Kidney epithelial cell (primary cell): ENCODE measurements around the gene APEX2. TPM values are rescaled to one million over a fixed set of nuclear protein-coding genes. Genes with fewer than 3 reads are reported as not detected.

Experiments used
- DNase-seq: peaks from one replicate; pipeline ENCODE4 v3.0.0-alpha.2; 2010; ENCODE audit warnings: low read depth
- H3K27me3 ChIP-seq: 2 replicates; pipeline ENCODE4 v1.6.0; 2011; ENCODE audit warnings: low read length; ENCODE audit not compliant: control insufficient read depth, insufficient read depth
- H3K36me3 ChIP-seq: 2 replicates; pipeline ENCODE4 v1.5.1; 2011; ENCODE audit warnings: low read length; ENCODE audit not compliant: control insufficient read depth, insufficient read depth
- H3K4me3 ChIP-seq: 2 replicates; pipeline ENCODE4 v1.5.1; 2011; ENCODE audit warnings: low read depth, mild to moderate bottlenecking, control low read depth, low read length
- total RNA-seq: library from RNA; depleted of rRNA; stranded (reverse); fragments of >200 nt; gene quantifications from 2 replicates; pipeline ENCODE4 v1.2.3, GENCODE V29; 2015
- TF ChIP-seq, protein P1 (sequence below): IDR thresholded peaks from 2 replicates; pipeline ENCODE4 v1.5.1; 2011; ENCODE audit warnings: mild to moderate bottlenecking, moderate library complexity, low read length, control low read depth, inconsistent platforms; ENCODE audit not compliant: insufficient read depth, poor library complexity, severe bottlenecking

Gene APEX2
- total RNA-seq, 1 donor from 2014 or later = 15.1 TPM

DNA sequence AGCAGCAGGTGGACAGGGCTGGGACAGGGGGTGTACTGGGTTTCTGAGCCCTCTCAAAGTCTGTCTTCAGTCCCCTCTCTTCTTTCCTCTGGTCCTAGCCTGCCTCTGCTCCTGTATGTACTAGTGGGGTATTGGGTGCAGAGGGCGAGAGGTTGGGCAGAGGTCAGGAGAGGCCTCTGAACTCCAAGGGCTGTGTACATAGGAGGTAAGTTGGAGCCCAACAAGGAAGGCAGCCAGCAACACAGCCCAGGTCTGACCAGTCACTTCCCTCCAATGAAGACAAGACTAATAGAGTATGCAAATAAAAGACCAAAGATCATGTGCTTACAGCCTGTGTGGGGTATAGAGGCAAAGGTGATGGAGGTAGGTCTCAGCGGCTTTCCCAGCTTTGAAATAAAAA lies 6.1 kb upstream of the APEX2 start, which contains the start of gene PFKFB1:
Gene PFKFB1, minus strand, starts transcription at position 90 of the 400 bp plus-strand sequence. CDS start 181 bp downstream, outside the sequence.
- no peaks in the 10 kb centered on the region for H3K36me3 ChIP-seq
- TF ChIP-seq, protein P1, sequence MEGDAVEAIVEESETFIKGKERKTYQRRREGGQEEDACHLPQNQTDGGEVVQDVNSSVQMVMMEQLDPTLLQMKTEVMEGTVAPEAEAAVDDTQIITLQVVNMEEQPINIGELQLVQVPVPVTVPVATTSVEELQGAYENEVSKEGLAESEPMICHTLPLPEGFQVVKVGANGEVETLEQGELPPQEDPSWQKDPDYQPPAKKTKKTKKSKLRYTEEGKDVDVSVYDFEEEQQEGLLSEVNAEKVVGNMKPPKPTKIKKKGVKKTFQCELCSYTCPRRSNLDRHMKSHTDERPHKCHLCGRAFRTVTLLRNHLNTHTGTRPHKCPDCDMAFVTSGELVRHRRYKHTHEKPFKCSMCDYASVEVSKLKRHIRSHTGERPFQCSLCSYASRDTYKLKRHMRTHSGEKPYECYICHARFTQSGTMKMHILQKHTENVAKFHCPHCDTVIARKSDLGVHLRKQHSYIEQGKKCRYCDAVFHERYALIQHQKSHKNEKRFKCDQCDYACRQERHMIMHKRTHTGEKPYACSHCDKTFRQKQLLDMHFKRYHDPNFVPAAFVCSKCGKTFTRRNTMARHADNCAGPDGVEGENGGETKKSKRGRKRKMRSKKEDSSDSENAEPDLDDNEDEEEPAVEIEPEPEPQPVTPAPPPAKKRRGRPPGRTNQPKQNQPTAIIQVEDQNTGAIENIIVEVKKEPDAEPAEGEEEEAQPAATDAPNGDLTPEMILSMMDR = no peak
- no peak within 1 kb of the TSS for H3K4me3 ChIP-seq
- H3K27me3 ChIP-seq = no peaks in the 10 kb centered on the region
- no peak for DNase-seq

DNA sequence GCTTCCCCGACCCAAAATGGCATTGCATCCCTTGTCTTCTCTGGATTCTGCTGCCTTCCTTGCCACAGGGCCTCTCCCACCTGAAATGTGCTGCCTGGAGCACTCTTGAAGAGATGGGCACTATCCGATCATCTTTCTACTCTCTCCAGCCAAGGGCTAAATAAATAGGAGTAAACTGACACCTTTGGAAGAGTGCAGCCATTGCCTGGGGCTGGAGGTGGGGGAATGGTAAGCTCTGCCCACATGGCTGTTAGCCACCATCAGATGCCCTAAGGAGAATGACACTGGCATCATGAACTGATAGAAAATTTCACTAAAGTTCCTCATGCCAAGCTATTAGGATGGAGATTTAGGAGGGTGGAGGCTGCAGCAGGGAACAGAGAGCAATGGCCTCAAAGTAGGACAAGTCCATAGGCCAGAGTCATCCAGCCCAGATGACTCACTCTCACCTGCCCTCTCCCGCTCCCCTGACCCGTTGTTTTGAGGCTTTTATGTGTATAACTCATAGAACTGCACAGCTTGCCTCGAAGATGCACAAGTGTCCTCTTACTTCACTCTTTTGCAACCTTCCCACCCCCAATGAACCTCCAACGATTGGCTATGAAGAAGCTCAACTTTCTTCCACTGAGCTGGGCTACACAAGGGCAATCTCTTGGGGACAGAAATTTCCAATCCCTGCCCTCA lies 5.4 kb upstream of the APEX2 start:
- no peak for DNase-seq
- TF ChIP-seq, protein P1 = no peak
- Histone ChIP-seq H3K27me3 (no peaks in the 10 kb centered on the region), H3K4me3 (no peak overlapping the region), H3K36me3 (no peaks in the 10 kb centered on the region)

DNA sequence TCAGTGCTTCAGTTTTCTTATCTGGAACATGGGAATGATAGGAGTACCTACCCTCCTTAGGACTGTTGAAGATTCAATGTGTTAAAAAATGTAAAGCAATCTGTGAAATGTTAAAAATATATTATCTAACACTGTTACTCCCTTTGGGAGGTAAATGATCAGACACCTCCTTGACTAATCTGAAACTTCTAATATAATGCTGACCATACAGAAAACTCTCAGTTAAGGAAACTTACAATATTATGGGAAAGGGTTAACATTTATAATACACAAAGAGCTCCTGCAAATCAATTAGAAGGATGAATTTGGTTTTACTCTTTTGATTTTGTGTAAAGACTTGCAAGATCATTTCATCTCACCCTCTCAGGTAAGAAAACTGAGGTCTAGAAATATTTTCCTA lies 4.5 kb upstream of the APEX2 start:
- H3K36me3 ChIP-seq = no peaks in the 10 kb centered on the region
- no peak for DNase-seq
- H3K4me3 ChIP-seq = no peak overlapping the region
- no peaks in the 10 kb centered on the region for H3K27me3 ChIP-seq
- TF ChIP-seq, protein P1 = no peak

DNA sequence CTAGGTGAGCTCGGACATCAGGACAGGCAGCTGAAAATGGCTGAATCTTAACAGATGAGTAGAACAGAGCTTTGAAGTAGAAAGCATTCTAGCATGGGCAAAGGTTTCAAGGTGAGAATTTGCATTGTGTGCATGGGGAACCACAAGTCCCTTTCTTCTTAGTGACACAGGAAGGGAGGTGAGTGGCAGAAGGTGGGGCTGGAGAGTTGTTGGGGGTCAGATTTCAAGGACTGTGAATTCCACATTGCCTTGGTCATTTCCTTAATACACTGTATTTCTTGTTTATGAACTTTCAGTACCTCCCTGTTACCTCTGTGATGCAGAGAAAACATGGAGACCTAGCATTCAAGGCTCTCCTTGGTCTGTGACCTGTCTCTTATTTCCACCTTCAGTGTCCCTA lies 4.1 kb downstream of the APEX2 start:
- TF ChIP-seq, protein P1 = no peak
- Histone ChIP-seq H3K27me3 (no peaks in the 10 kb centered on the region), H3K36me3 (no peaks in the 10 kb centered on the region), H3K4me3 (no peak overlapping the region)
- no peak for DNase-seq

DNA sequence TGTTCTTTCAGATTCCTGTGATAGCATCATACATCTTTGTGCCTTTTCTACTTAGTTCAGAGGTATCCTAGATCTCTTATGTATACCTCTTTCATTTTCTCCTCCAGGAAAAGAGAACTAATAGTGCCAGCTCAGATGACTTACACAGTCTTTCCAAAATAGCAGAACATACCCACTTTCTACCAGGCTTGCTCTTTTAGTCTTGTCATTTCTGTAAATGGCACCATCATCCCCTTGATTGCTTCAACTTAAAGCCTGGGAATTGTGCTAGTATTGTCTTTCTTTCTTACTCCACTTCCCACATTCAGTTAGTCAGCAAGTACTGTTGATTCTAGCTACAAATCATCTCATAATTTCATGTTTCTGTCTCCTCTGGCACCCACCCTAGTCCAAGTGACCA lies 5.1 kb downstream of the APEX2 start:
- TF ChIP-seq, protein P1 = no peak
- H3K4me3 ChIP-seq = no peak overlapping the region
- no peak for DNase-seq
- no peaks in the 10 kb centered on the region for H3K27me3 ChIP-seq
- H3K36me3 ChIP-seq = no peaks in the 10 kb centered on the region

DNA sequence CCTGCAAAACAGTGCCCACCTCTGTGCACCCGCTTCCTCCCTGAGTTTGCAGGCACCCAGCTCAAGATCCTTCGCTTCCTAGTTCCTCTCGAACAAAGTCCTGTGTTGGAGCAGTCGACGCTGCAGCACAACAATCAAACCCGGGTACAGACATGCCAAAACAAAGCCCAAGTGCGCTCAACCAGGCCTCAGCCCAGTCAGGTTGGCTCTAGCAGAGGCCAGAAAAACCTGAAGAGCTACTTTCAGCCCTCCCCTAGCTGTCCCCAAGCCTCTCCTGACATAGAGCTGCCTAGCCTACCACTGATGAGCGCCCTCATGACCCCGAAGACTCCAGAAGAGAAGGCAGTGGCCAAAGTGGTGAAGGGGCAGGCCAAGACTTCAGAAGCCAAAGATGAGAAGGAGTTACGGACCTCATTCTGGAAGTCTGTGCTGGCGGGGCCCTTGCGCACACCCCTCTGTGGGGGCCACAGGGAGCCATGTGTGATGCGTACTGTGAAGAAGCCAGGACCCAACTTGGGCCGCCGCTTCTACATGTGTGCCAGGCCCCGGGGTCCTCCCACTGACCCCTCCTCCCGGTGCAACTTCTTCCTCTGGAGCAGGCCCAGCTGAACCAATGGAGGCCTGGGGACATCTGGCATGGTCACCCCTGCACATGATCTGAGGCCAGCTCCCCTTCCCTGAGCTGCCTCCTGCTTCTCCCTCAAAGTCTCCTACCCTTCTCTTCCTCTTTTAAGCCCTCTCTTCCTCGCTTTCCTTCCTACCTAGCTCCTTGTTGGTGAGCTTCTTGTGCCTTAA lies 6.9 kb downstream of the APEX2 start:
- Histone ChIP-seq H3K36me3 (no peaks in the 10 kb centered on the region), H3K27me3 (no peaks in the 10 kb centered on the region), H3K4me3 (no peak overlapping the region)
- TF ChIP-seq, protein P1 = no peak
- no peak for DNase-seq
